GM12873 (cell line): Measurements from ENCODE around the gene PIK3CA.

Experiments used
- CTCF ChIP-seq: IDR thresholded peaks from 2 replicates; pipeline ENCODE4 v1.5.1; 2012; ENCODE audit warnings: low read depth, mild to moderate bottlenecking, moderate library complexity, low read length, control low read depth; ENCODE audit not compliant: insufficient read depth; ENCODE audit errors: missing control alignments

The PIK3CA gene

DNA sequence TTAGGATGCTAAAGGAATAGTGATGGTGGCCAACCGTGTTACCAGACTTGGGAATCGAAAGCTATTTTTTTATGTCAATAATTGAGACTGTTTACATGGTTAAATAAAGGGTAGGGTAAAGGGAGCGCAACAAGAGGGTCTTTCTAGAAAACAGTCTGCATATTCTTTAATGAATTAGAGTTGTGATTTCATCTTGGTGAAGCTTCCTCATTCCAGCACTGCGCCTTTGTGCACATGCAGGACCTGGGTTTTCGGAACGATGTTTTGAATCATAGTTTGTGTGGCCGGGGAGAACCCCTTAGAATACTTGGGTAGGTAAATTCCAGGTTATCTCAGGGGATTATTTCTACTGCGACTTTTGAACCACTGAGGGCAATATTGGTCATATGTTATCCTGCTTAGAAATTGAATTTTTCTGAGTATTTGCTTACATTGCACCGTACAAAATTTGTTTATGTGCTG lies 1.3 kb downstream of the PIK3CA start:
- TF ChIP-seq CTCF: no peak

DNA sequence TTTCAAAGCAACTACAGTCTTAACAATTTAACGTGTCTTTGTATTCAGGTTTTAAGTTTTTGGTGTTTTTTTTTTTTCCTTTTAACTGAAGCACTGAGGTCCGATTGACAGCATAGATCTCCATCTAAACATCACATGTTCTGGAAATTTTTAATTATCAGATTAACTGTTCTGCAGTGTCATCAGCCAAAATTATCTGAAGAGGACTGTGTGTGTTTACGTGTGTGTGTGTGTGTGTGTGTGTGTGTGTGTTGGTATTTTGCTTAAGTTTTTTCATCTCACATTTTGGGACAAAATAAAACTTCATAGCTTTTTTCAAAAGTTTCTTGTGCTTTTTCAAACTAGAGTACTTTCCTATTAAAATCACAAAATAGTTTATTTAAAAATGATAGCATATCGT lies 1.8 kb downstream of the PIK3CA start:
- TF ChIP-seq CTCF: no peak

DNA sequence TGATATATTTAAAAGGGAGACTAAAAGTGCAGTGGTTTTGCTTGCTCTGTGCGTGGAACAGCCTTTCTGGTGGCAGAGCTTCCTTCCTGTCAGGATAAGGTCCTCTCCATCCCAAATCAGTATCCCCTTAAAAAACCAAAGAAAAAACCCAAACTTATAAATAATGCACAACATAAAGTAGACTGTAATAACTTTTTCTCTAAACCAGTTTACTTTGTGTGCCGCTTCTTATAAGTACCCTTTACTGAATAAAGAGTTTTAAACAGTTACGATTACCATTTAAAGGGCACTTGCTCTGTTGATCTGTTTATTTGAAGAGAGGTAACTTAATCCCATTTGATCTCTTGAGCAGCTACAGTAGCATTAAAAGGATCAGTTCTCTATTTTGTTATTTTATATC lies 2.5 kb downstream of the PIK3CA start:
- TF ChIP-seq CTCF: no peak

GRCh38 chr3:179151474-179151873 lies 3.3 kb downstream of the PIK3CA start:
- no peak for TF ChIP-seq CTCF

DNA sequence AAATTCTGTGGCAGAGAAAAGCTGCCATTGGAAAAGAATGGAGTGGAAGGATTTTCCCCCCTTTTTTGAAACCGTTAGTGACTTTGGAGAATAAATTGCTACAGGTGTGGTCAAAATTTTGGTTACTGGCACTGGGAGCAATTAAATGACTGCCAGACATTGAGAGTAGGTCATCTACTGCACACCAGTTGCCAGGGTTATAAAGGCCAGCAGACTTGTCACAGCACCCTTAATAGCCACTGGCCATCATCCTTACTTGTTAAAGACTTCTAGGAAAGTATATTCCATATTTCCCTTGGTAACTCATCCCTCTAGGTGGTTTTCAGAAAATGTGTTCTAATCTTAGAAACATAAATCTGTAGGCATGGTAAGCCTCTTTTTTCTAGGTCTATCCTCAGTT lies 8.0 kb downstream of the PIK3CA start:
- no peak for TF ChIP-seq CTCF

GRCh38 chr3:179156775-179157174 lies 8.6 kb downstream of the PIK3CA start:
- TF ChIP-seq CTCF: no peak

GRCh38 chr3:179158336-179159039 lies 10.3 kb downstream of the PIK3CA start:
- no peak for TF ChIP-seq CTCF
